ENCODE measurements around the gene EGR2. TPM values are rescaled to one million over a fixed set of nuclear protein-coding genes. Genes with fewer than 3 reads are reported as not detected.

EGR2 gene
- total and polyA plus RNA-seq, 8 donors, result 0.42 to 2.7 (median 0.65) TPM

DNA sequence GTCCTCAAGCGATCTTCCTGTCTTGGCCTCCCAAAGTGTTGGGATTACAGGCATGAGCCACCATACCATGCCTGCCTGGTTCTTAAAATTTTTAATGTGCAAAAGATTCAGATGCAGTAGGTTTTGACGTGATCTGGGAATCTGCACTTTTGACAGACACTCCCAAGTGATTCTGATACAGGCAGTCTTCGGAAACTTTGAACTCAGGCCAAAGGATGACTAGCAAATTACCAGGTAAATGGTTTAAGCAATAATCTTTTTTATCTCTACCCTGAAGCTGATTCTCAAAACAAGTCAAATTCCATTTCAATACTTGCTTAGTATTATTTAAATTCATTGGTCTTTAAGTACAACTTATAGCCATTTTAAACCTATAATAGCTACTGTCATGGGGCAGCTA lies 14.3 kb downstream of the EGR2 start:
- Histone ChIP-seq H3K27me3 (no peaks in the 10 kb centered on the region), H3K9me3 (no peaks in the 10 kb centered on the region), H3K36me3 (no peaks in the 10 kb centered on the region), H3K4me3 (no peak overlapping the region), H3K27ac (no peak overlapping the region), H3K4me1 (peaks cover 4 to 14% (median 9%) of the 10 kb centered on the region in 3 donors)
- intact Hi-C loops (cut with DNase I), result no loop called here
- ATAC-seq, result no peak
- FAIRE-seq, result no peak
- WGBS, 2 donors, result 82 to 85% methylated on average over 3 of the region's 3 CpGs
- DNase-seq, result no peak
- TF ChIP-seq, protein P1, sequence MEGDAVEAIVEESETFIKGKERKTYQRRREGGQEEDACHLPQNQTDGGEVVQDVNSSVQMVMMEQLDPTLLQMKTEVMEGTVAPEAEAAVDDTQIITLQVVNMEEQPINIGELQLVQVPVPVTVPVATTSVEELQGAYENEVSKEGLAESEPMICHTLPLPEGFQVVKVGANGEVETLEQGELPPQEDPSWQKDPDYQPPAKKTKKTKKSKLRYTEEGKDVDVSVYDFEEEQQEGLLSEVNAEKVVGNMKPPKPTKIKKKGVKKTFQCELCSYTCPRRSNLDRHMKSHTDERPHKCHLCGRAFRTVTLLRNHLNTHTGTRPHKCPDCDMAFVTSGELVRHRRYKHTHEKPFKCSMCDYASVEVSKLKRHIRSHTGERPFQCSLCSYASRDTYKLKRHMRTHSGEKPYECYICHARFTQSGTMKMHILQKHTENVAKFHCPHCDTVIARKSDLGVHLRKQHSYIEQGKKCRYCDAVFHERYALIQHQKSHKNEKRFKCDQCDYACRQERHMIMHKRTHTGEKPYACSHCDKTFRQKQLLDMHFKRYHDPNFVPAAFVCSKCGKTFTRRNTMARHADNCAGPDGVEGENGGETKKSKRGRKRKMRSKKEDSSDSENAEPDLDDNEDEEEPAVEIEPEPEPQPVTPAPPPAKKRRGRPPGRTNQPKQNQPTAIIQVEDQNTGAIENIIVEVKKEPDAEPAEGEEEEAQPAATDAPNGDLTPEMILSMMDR (IDR thresholded peaks at IDR 0.05), result no peak

DNA sequence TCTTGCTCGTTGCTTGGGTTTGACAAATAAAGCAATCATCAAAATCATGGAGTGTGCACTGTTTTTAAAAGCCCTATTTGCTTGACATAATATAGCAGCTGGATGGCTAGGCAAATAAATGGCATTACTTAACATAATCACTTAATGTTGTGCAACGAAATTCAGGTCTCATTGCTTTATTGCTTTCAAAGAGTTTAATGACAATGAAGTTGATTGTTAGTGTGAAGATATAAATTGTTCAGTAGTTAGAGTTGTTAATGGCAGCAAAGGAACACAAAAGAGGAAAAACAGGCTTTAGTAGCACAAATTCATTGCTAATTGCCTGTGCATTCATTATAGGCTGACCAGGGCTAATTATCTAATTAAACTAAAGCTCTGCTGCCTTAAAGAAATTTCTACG lies 19.3 kb downstream of the EGR2 start:
- Histone ChIP-seq H3K4me3 (no peak overlapping the region), H3K9me3 (no peaks in the 10 kb centered on the region), H3K36me3 (no peaks in the 10 kb centered on the region), H3K27ac (no peak overlapping the region), H3K27me3 (no peaks in the 10 kb centered on the region), H3K4me1 (no peaks in the 10 kb centered on the region)
- ATAC-seq (no peak), FAIRE-seq (no peak), DNase-seq (no peak)
- WGBS, 2 donors, result 59 to 74% methylated on average over 3 of the region's 3 CpGs
- TF ChIP-seq, protein P1 (IDR thresholded peaks at IDR 0.05), result no peak
- intact Hi-C loops (cut with DNase I), result no loop called here

DNA sequence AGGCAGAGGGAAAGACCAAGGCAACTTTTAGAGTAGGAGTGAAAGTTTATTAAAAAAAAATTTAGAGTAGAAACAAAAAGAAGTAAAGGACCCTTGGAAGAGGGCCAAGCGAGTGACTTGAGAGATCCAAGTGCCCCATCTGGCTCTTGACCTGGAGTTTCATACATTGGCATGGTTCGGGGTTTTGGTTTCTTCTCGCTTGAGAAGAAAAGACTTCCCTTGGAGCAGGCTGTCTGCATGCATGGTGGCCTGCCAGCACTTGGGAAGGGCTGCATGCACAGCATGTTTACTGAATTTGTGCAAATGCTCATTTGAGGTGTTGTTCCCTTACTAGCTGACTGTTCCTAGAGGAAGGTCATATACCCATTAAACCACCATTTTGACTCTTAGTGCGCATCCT lies 20.4 kb downstream of the EGR2 start:
- intact Hi-C loops (cut with DNase I), result no loop called here
- H3K9me3 ChIP-seq, result no peaks in the 10 kb centered on the region
- no peak overlapping the region for H3K27ac ChIP-seq
- TF ChIP-seq, protein P1 (IDR thresholded peaks at IDR 0.05), result no peak
- ATAC-seq (no peak), FAIRE-seq (no peak), DNase-seq (no peak)
- WGBS, 2 donors, result 85 to 90% methylated on average over 4 of the region's 4 CpGs
- no peak overlapping the region for H3K4me3 ChIP-seq
- H3K4me1 ChIP-seq, result no peaks in the 10 kb centered on the region
- no peaks in the 10 kb centered on the region for H3K27me3 ChIP-seq
- no peaks in the 10 kb centered on the region for H3K36me3 ChIP-seq

GRCh38 chr10:62795100-62795499 lies 21.1 kb downstream of the EGR2 start:
- Histone ChIP-seq H3K9me3 (no peaks in the 10 kb centered on the region), H3K36me3 (no peaks in the 10 kb centered on the region), H3K27ac (no peak overlapping the region), H3K27me3 (no peaks in the 10 kb centered on the region), H3K4me1 (no peaks in the 10 kb centered on the region), H3K4me3 (no peak overlapping the region)
- no peak for ATAC-seq
- DNase-seq, result no peak
- intact Hi-C loops (cut with DNase I), result no loop called here
- TF ChIP-seq, protein P1 (IDR thresholded peaks at IDR 0.05), result no peak
- no peak for FAIRE-seq

- FAIRE-seq (no peak), ATAC-seq (no peak), DNase-seq (no peak)
- no peaks in the 10 kb centered on the region for H3K36me3 ChIP-seq
- H3K4me3 ChIP-seq, result no peak overlapping the region
- H3K27me3 ChIP-seq, result no peaks in the 10 kb centered on the region
- H3K9me3 ChIP-seq, result no peaks in the 10 kb centered on the region
- TF ChIP-seq, protein P1 (IDR thresholded peaks at IDR 0.05), result no peak
- H3K4me1 ChIP-seq, result no peaks in the 10 kb centered on the region
- intact Hi-C loops (cut with DNase I), result no loop called here
- no peak overlapping the region for H3K27ac ChIP-seq
- WGBS, 2 donors, result 70 to 77% methylated on average over 1 of the region's 1 CpG
These were observed 21.9 kb downstream of the EGR2 start for GRCh38 chr10:62794306-62794705.

Data from pancreas (tissue), 10 donors.